Osteocyte (in vitro differentiated cells): ENCODE measurements around the gene STARD13. TPM values are rescaled to one million over a fixed set of nuclear protein-coding genes. Genes with fewer than 3 reads are reported as not detected.
A peak's percentile ranks its signal among the peaks of the same experiment; 100 is the strongest.

Experiments used
- DNase-seq: peaks from one replicate; pipeline ENCODE4 v3.0.0; 2021; ENCODE audit warnings: mixed read lengths; ENCODE audit not compliant: unreplicated experiment; ENCODE audit errors: extremely low spot score
- H3K27ac Mint-ChIP-seq: one replicate; pipeline ENCODE4 v1.8.0; 2021; ENCODE audit warnings: mild to moderate bottlenecking, mixed read lengths; ENCODE audit not compliant: unreplicated experiment
- H3K27me3 Mint-ChIP-seq: one replicate; pipeline ENCODE4 v1.8.0; 2021; ENCODE audit warnings: mixed read lengths; ENCODE audit not compliant: unreplicated experiment
- H3K36me3 Mint-ChIP-seq: one replicate; pipeline ENCODE4 v1.8.0; 2021; ENCODE audit warnings: mixed read lengths; ENCODE audit not compliant: unreplicated experiment
- H3K4me1 Mint-ChIP-seq: one replicate; pipeline ENCODE4 v1.8.0; 2021; ENCODE audit warnings: mixed read lengths; ENCODE audit not compliant: unreplicated experiment
- H3K4me3 Mint-ChIP-seq: one replicate; pipeline ENCODE4 v1.8.0; 2021; ENCODE audit warnings: mild to moderate bottlenecking, moderate library complexity, mixed read lengths; ENCODE audit not compliant: unreplicated experiment
- H3K9me3 Mint-ChIP-seq: one replicate; pipeline ENCODE4 v1.8.0; 2021; ENCODE audit warnings: mixed read lengths; ENCODE audit not compliant: unreplicated experiment
- total RNA-seq: library from RNA; stranded (reverse); gene quantifications from 2 replicates; pipeline ENCODE4 v1.2.1, GENCODE V29; 2021
- TF ChIP-seq, protein P1 (sequence below): fragments of 200-600 bp; sonication (generic); IDR thresholded peaks from 2 replicates; pipeline ENCODE4 v1.5.0; 2021; ENCODE audit warnings: antibody characterized with exemption, mild to moderate bottlenecking, moderate library complexity

The STARD13 gene
- total RNA-seq, 1 donor from 2014 or later = 72.0 TPM

DNA sequence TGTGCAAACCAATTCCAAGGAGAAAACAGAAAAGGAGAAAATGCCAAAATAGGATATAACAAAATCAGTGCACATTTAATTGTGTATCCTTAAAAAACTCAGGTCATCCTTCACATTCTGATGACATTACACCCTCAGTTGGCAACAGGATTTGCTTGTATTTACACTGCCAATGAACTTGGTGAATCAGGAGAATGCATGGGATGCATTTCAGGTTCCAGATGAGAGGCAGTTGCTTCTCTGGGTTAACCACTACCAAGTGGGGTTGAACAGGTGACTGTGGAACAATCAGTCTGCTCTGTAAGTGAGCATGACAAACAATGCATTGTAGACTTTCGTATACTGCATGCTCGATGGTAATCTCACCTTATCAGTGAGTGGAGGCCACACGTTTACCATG, 79.1 kb downstream of the STARD13 start:
- TF ChIP-seq, protein P1, sequence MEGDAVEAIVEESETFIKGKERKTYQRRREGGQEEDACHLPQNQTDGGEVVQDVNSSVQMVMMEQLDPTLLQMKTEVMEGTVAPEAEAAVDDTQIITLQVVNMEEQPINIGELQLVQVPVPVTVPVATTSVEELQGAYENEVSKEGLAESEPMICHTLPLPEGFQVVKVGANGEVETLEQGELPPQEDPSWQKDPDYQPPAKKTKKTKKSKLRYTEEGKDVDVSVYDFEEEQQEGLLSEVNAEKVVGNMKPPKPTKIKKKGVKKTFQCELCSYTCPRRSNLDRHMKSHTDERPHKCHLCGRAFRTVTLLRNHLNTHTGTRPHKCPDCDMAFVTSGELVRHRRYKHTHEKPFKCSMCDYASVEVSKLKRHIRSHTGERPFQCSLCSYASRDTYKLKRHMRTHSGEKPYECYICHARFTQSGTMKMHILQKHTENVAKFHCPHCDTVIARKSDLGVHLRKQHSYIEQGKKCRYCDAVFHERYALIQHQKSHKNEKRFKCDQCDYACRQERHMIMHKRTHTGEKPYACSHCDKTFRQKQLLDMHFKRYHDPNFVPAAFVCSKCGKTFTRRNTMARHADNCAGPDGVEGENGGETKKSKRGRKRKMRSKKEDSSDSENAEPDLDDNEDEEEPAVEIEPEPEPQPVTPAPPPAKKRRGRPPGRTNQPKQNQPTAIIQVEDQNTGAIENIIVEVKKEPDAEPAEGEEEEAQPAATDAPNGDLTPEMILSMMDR = no peak
- Mint-ChIP-seq H3K9me3 (no peaks in the 10 kb centered on the region), H3K4me3 (peak overlapping the region; percentile 76), H3K4me1 (peaks cover 65% of the 10 kb centered on the region), H3K27me3 (no peaks in the 10 kb centered on the region), H3K27ac (peak overlapping the region; percentile 91), H3K36me3 (peaks cover 22% of the 10 kb centered on the region)
- no peak for DNase-seq

DNA sequence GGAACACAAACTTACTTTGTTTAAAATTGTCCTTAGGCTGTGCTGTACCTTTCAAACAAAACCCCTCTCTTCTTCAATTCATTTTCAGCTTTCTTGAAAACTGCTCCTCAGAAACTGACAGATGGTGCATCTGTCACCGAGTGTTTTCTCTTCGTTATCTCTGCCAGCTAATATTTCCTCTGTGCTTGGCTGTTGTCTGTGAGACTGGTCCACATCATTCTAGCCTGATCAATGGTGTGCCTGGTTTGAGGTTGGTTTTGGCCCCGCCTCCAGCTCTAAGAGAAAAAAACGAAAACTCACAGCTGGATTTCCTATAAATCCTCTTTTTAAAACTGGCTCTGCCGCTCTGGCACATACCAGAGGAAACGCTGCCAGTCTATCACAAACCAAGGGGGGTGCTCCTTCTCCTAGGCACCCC, 79.7 kb downstream of the STARD13 start:
- TF ChIP-seq, protein P1 = no peak
- peak overlapping the region; percentile 76 for H3K4me3 Mint-ChIP-seq
- H3K27me3 Mint-ChIP-seq = no peaks in the 10 kb centered on the region
- no peak for DNase-seq
- no peaks in the 10 kb centered on the region for H3K9me3 Mint-ChIP-seq
- peak overlapping the region; percentile 91 for H3K27ac Mint-ChIP-seq
- peaks cover 22% of the 10 kb centered on the region for H3K36me3 Mint-ChIP-seq
- H3K4me1 Mint-ChIP-seq = peaks cover 66% of the 10 kb centered on the region

DNA sequence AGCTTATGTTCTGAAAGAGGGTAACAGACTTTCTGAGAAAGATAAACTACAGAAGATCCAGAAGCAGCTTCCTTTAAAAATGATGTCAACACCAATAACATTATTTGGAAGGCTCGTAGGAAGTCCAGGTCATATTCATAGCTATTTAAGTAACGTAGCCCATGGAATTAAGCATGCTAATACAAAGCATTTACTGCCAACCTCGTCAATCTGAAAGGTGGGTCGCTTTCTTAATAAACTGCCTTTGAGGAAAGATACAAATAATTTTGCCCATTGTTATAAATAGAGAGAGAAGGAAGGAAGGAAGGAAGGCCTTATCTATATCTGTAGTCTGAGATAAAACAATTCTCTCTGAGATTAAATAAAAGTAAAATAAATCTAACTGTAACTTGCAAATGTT, 80.3 kb downstream of the STARD13 start:
- peak overlapping the region; percentile 76 for H3K4me3 Mint-ChIP-seq
- no peak for DNase-seq
- no peaks in the 10 kb centered on the region for H3K27me3 Mint-ChIP-seq
- H3K36me3 Mint-ChIP-seq = peaks cover 24% of the 10 kb centered on the region
- H3K9me3 Mint-ChIP-seq = no peaks in the 10 kb centered on the region
- H3K4me1 Mint-ChIP-seq = peaks cover 68% of the 10 kb centered on the region
- TF ChIP-seq, protein P1 = no peak
- H3K27ac Mint-ChIP-seq = peak overlapping the region; percentile 91

DNA sequence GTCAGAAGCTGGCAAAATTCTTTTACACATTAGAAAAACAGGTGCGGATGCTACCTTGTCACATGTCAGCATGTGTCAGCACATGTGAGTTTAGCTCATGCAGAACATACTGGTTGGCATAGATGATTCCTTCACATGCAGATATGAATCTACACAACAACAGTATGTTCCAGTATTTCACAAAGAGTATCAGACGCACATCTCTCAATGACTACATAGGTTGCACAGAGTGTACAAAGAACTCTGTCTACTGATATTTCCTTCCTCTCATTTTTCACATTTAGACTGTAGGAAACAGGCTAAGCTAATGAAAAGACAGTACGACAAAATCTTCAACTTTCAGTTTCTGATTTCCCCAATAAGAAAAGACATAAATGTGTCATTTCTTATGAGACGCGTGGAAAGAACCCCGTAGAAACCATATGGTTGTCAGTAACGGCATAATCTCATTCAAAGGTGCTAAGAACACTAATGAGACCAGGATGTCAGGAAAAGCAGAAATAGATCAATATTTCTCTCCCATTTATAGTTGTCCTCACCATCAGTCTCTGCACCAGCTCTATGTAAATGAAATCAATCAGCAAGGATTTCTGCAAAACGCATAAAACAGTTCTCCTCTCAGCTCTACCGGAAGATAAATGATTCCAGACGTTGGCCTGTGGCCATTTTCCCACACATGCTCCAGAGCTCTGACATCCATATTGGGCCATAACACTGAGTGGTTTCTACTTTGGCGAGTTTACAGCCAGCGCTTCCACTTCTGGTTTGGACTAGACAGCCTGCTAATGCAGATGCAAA, 81.2 kb downstream of the STARD13 start:
- Mint-ChIP-seq H3K36me3 (peaks cover 23% of the 10 kb centered on the region), H3K4me3 (peak overlapping the region; percentile 76), H3K4me1 (peaks cover 77% of the 10 kb centered on the region), H3K9me3 (no peaks in the 10 kb centered on the region), H3K27ac (peak overlapping the region; percentile 91), H3K27me3 (no peaks in the 10 kb centered on the region)
- DNase-seq = no peak
- TF ChIP-seq, protein P1 = no peak

DNA sequence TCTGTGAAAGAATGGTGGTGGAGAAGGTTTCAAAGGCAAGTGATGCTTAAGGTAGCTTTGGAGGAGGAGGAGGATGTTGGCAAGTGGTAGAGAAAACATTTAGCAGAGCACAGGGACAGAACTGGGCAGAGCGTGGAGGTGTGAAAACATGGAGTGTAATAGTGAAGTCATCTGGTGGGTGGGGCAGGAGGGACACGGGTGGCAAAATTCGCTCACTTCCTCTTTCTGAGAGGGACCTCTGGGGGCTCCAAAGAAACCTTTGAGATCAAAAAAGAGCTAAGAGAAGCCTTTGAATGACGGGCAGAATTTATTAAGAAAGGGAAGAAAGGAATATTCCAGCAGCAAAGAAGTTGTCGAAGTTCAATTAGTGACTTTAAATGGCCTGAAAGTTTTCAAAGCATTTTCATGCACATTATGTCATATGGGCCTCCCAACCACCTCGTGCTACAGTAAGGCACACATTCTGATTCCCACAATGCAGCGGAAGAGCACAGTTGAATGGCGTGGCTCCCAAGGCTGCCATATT, 82.8 kb downstream of the STARD13 start:
- Mint-ChIP-seq H3K4me1 (peaks cover 81% of the 10 kb centered on the region), H3K4me3 (peak overlapping the region; percentile 76), H3K36me3 (peaks cover 19% of the 10 kb centered on the region), H3K27me3 (no peaks in the 10 kb centered on the region), H3K27ac (peak overlapping the region; percentile 81), H3K9me3 (no peaks in the 10 kb centered on the region)
- DNase-seq = no peak
- TF ChIP-seq, protein P1 = no peak
